Epithelial cell of esophagus (primary cell): ENCODE data around the gene BTG4.

Experiments used
- DNase-seq: peaks from one replicate; pipeline ENCODE4 v3.0.0; 2010; ENCODE audit warnings: low read depth
- H3K4me3 ChIP-seq: 2 replicates; pipeline ENCODE4 v1.5.1; 2011; ENCODE audit warnings: mild to moderate bottlenecking, low read length, control low read depth
- CTCF ChIP-seq: IDR thresholded peaks from 2 replicates; pipeline ENCODE4 v1.5.1; 2011; ENCODE audit warnings: low read depth, mild to moderate bottlenecking, low read length, control low read depth, inconsistent platforms; ENCODE audit not compliant: insufficient read depth; ENCODE audit errors: missing control alignments

BTG4 gene

GRCh38 chr11:111462329-111462728 lies 49.9 kb downstream of the BTG4 start:
- no peak overlapping the region for H3K4me3 ChIP-seq
- DNase-seq: no peak
- no peak for TF ChIP-seq CTCF

GRCh38 chr11:111461460-111462235 lies 50.5 kb downstream of the BTG4 start:
- DNase-seq: no peak
- no peak overlapping the region for H3K4me3 ChIP-seq
- TF ChIP-seq CTCF: no peak

- no peak for TF ChIP-seq CTCF
- no peak overlapping the region for H3K4me3 ChIP-seq
- DNase-seq: no peak
Observed at GRCh38 chr11:111460856-111461255, 51.3 kb downstream of the BTG4 start.

- DNase-seq: no peak
- TF ChIP-seq CTCF: no peak
- no peak overlapping the region for H3K4me3 ChIP-seq
Observed at GRCh38 chr11:111460340-111460739, 51.8 kb downstream of the BTG4 start.

- DNase-seq: no peak
- no peak overlapping the region for H3K4me3 ChIP-seq
- TF ChIP-seq CTCF: no peak
Observed at GRCh38 chr11:111459506-111460270, 52.5 kb downstream of the BTG4 start.

GRCh38 chr11:111457731-111458368 lies 54.3 kb downstream of the BTG4 start:
- DNase-seq: no peak
- no peak for TF ChIP-seq CTCF
- no peak overlapping the region for H3K4me3 ChIP-seq
